Uterus (tissue), 4 donors: ENCODE results near the gene TJP3. TPM values are rescaled to one million over a fixed set of nuclear protein-coding genes. Genes with fewer than 3 reads are reported as not detected.

Source experiments
- DNase-seq, 2 donors: peaks; one replicate each; pipeline ENCODE4 v3.0.0-alpha.2; 2019 to 2020
- H3K27ac ChIP-seq, 2 donors: fragments of 200-600 bp; sonication (generic); 1 replicate in 1 of 2; 2 replicates in 1 of 2; pipeline ENCODE4 v1.5.1; 2016 to 2018
- H3K27me3 ChIP-seq, 2 donors: fragments of 200-600 bp; sonication (generic); one replicate each; pipeline ENCODE4 v1.5.1; 2018 to 2019; ENCODE audit warnings: control low read depth in 1 of 2
- H3K36me3 ChIP-seq, 2 donors: fragments of 200-600 bp; sonication (generic); one replicate each; pipeline ENCODE4 v1.5.1; 2019; ENCODE audit warnings: control low read depth in 1 of 2
- H3K4me1 ChIP-seq, 2 donors: fragments of 200-600 bp; sonication (generic); one replicate each; pipeline ENCODE4 v1.5.1; 2018 to 2019; ENCODE audit warnings: control low read depth in 1 of 2
- H3K4me3 ChIP-seq, 2 donors: fragments of 200-600 bp; sonication (generic); 1 replicate in 1 of 2; 2 replicates in 1 of 2; pipeline ENCODE4 v1.5.1; 2018 to 2019; ENCODE audit warnings: mild to moderate bottlenecking in 1 of 2
- H3K9me3 ChIP-seq, 2 donors: fragments of 200-600 bp; sonication (generic); one replicate each; pipeline ENCODE4 v1.5.1; 2019; ENCODE audit warnings: control low read depth in 1 of 2
- CTCF ChIP-seq, 4 experiments: fragments of 200-600 bp in 2 of 4; fragments of 450-650 bp in 2 of 4; sonication (generic) in 2 of 4; IDR thresholded peaks; one replicate each; pipeline ENCODE4 v1.5.1; 2016 to 2019; ENCODE audit warnings: antibody characterized with exemption in 4 of 4, mild to moderate bottlenecking in 2 of 4, moderate library complexity in 1 of 4
- POLR2A ChIP-seq, 2 donors: fragments of 450-650 bp; IDR thresholded peaks; one replicate each; pipeline ENCODE4 v1.6.1; 2016; ENCODE audit warnings: antibody characterized with exemption in 2 of 2, mild to moderate bottlenecking in 1 of 2, moderate library complexity in 1 of 2
- intact Hi-C: fragments of 100-400 bp; cut with DNase I; formaldehyde crosslinking; loops from one replicate; pipeline ENCODE4 v1.15.1; 2023; ENCODE audit warnings: low total_unique reads
- total RNA-seq, 4 donors: library from RNA; depleted of rRNA in 3 of 4; stranded (reverse); fragments of >200 nt in 3 of 4; gene quantifications; one replicate each; pipeline versions ENCODE4 v1.1.0 to v1.2.4, GENCODE V29; 2014 to 2023
- donor health status: DM: yes; HTN: yes; CAD: no.

TJP3 gene
- total RNA-seq, 4 donors from 2014 or later, result 0.37 to 7.4 (median 3.9) TPM

GRCh38 chr19:3725121-3725520, 16.9 kb downstream of the TJP3 start:
- intact Hi-C loops, result no loop called here
- TF ChIP-seq POLR2A (IDR thresholded peaks at IDR 0.05), result no peak
- TF ChIP-seq CTCF (IDR thresholded peaks at IDR 0.05), result no peak
- no peak overlapping the region for H3K4me3 ChIP-seq
- H3K4me1 ChIP-seq, result peaks cover 0 to 12% of the 10 kb centered on the region in 2 donors
- no peaks in the 10 kb centered on the region for H3K36me3 ChIP-seq
- H3K27ac ChIP-seq, result no peak overlapping the region
- peaks cover 14 to 20% of the 10 kb centered on the region in 2 donors for H3K27me3 ChIP-seq
- no peak for DNase-seq
- H3K9me3 ChIP-seq, result no peaks in the 10 kb centered on the region

- DNase-seq, result no peak
- no peak for TF ChIP-seq CTCF (IDR thresholded peaks at IDR 0.05)
- TF ChIP-seq POLR2A (IDR thresholded peaks at IDR 0.05), result no peak
- Histone ChIP-seq H3K9me3 (no peaks in the 10 kb centered on the region), H3K27me3 (peaks cover 11 to 14% of the 10 kb centered on the region in 2 donors), H3K36me3 (no peaks in the 10 kb centered on the region), H3K4me3 (no peak overlapping the region), H3K4me1 (peaks cover 0 to 12% of the 10 kb centered on the region in 2 donors), H3K27ac (no peak overlapping the region)
- intact Hi-C loops, result no loop called here
These were observed 17.6 kb downstream of the TJP3 start for GRCh38 chr19:3725640-3726310.

GRCh38 chr19:3730457-3730958, 22.3 kb downstream of the TJP3 start:
- Histone ChIP-seq H3K27me3 (no peaks in the 10 kb centered on the region), H3K9me3 (no peaks in the 10 kb centered on the region), H3K4me3 (no peak overlapping the region), H3K4me1 (no peaks in the 10 kb centered on the region), H3K36me3 (no peaks in the 10 kb centered on the region), H3K27ac (no peak overlapping the region)
- intact Hi-C loops, result no loop called here
- TF ChIP-seq CTCF (IDR thresholded peaks at IDR 0.05) (no peak), POLR2A (IDR thresholded peaks at IDR 0.05) (no peak)
- DNase-seq, result no peak

GRCh38 chr19:3732108-3732507, 23.9 kb downstream of the TJP3 start:
- Histone ChIP-seq H3K27me3 (no peaks in the 10 kb centered on the region), H3K4me3 (no peak overlapping the region), H3K4me1 (no peaks in the 10 kb centered on the region), H3K9me3 (no peaks in the 10 kb centered on the region), H3K36me3 (no peaks in the 10 kb centered on the region), H3K27ac (no peak overlapping the region)
- intact Hi-C loops, result no loop called here
- no peak for DNase-seq
- TF ChIP-seq CTCF (IDR thresholded peaks at IDR 0.05) (no peak), POLR2A (IDR thresholded peaks at IDR 0.05) (no peak)

GRCh38 chr19:3733549-3734309, 25.5 kb downstream of the TJP3 start:
- H3K4me3 ChIP-seq, result no peak overlapping the region
- no peak for DNase-seq
- H3K9me3 ChIP-seq, result no peaks in the 10 kb centered on the region
- H3K36me3 ChIP-seq, result no peaks in the 10 kb centered on the region
- intact Hi-C loops, result no loop called here
- TF ChIP-seq CTCF (IDR thresholded peaks at IDR 0.05) (no peak), POLR2A (IDR thresholded peaks at IDR 0.05) (no peak)
- no peaks in the 10 kb centered on the region for H3K27me3 ChIP-seq
- no peaks in the 10 kb centered on the region for H3K4me1 ChIP-seq
- no peak overlapping the region for H3K27ac ChIP-seq
